Measurements from ENCODE around the gene DDAH1.

DNA sequence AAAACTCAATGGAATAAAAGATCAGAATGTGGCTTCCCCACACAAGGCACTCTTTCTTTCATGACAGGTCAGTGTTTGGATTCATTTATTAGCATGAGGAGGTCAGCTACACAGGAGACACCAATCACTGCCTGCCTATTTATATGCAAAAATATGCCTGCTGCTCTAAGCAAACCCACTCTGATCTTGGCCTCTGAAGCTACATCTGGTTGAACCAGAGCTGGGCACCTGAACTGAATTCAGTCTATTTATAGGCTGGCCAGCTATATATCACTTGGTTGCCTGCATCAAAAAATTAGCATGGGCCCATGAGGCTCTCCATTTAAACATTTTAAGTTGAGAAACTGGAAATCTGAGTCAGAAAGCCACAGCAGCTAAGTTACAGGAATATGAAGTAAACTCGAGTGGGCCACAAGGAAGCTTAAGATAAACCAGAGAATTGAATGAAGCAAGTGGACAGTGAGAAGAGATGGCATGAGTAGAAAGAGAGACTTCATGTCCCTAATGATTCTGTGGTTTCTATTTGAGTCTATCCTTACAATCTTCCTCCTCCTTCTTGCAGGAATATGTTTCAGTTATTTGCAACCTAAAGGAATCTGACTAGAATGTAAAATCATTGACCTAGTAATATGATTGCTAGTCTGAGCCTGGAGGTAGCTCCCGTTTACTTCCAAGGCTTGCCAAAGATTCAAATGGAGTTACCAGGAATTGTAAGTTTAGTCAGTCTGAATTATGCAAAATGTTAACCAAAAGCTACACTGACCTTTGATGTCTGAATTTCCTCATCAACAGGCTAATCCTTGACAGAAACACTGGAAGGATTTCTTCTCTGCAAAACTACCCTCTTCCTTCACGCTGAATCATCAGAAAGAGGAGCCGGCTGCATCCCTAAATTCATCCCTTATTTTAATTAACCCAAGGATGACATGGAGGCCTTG lies 17.7 kb downstream of the DDAH1 start:
- no peak for TF ChIP-seq RAD21 (IDR thresholded peaks at IDR 0.05 in 1 of 2, conservative IDR thresholded peaks at IDR 0.05 in 1 of 2; ENCODE audit: low read depth in 2 of 2, low read length in 2 of 2)
- no peak for TF ChIP-seq POLR2A (IDR thresholded peaks at IDR 0.05; ENCODE audit: control extremely low read depth in 1 of 2, low read depth in 2 of 2, low read length in 2 of 2)
- TF ChIP-seq CEBPB (IDR thresholded peaks at IDR 0.05; ENCODE audit: low read depth, low read length), result no peak
